Measurements from ENCODE around the gene PHACTR1.

Gene PHACTR1

DNA sequence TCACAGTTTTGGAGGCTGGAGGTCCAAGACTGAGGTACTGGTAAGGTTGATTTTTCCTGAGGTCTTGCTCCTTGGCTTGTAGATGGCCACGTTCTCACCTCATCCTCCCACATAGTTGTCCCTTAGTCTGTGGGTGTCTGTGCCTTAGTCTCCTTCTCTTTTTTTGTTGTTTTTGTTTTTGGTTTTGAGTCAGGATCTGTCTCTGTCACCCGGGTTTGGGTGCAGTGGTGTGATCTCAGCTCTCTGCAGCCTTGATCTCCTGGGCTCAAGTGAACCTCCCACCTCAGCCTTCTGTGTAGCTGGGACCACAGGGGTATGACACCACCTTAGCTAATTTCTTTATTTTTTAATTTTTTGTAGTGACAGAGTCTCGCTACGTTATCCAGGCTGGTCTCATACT lies 245.2 kb downstream of the PHACTR1 start:
- Histone ChIP-seq H3K4me1 (ENCODE audit: control insufficient read depth, insufficient read depth, low read length, unreplicated experiment) (no peaks in the 10 kb centered on the region), H3K4me3 (ENCODE audit: low read depth, low read length) (no peak overlapping the region), H3K27ac (ENCODE audit: low read depth, low read length) (no peak overlapping the region), H3K79me2 (ENCODE audit: control insufficient read depth, insufficient read depth, low read length, unreplicated experiment) (no peaks in the 10 kb centered on the region), H3K27me3 (ENCODE audit: insufficient read depth, low read length) (peaks cover 4% of the 10 kb centered on the region; the same call in 1 of the 2 replicates), H3K36me3 (ENCODE audit: insufficient read depth, low read length) (no peaks in the 10 kb centered on the region), H2AFZ (ENCODE audit: low read length, unreplicated experiment) (no peak overlapping the region)

GRCh38 chr6:12962529-12962928 lies 246.0 kb downstream of the PHACTR1 start:
- Histone ChIP-seq H3K4me1 (ENCODE audit: control insufficient read depth, insufficient read depth, low read length, unreplicated experiment) (no peaks in the 10 kb centered on the region), H2AFZ (ENCODE audit: low read length, unreplicated experiment) (no peak overlapping the region), H3K27me3 (ENCODE audit: insufficient read depth, low read length) (peaks cover 4% of the 10 kb centered on the region; the same call in 1 of the 2 replicates), H3K27ac (ENCODE audit: low read depth, low read length) (no peak overlapping the region), H3K79me2 (ENCODE audit: control insufficient read depth, insufficient read depth, low read length, unreplicated experiment) (no peaks in the 10 kb centered on the region), H3K4me3 (ENCODE audit: low read depth, low read length) (no peak overlapping the region), H3K36me3 (ENCODE audit: insufficient read depth, low read length) (no peaks in the 10 kb centered on the region)

DNA sequence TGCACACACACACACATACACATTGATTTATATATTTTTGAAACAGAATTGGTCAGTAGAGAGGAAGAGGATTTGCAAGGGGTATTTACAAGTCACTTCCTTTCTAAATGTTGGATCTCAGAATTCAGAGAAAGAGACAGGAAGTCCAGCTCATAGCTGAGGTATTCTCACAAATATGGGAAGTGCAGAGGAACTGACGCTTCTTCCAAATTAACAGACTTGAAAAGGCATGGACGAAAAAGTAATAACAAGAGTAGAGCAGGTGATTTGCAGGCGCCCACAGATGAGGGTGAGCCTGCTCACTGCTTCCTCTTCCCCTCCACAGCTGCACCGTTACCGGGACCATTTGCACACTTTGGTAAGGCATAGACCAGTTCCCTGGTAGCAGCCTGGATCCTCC lies 246.4 kb downstream of the PHACTR1 start:
- no peak overlapping the region for H3K4me3 ChIP-seq (ENCODE audit: low read depth, low read length)
- no peaks in the 10 kb centered on the region for H3K36me3 ChIP-seq (ENCODE audit: insufficient read depth, low read length)
- H3K79me2 ChIP-seq (ENCODE audit: control insufficient read depth, insufficient read depth, low read length, unreplicated experiment), result no peaks in the 10 kb centered on the region
- peaks cover 4% of the 10 kb centered on the region; the same call in 1 of the 2 replicates for H3K27me3 ChIP-seq (ENCODE audit: insufficient read depth, low read length)
- no peaks in the 10 kb centered on the region for H3K4me1 ChIP-seq (ENCODE audit: control insufficient read depth, insufficient read depth, low read length, unreplicated experiment)
- no peak overlapping the region for H3K27ac ChIP-seq (ENCODE audit: low read depth, low read length)
- H2AFZ ChIP-seq (ENCODE audit: low read length, unreplicated experiment), result no peak overlapping the region

DNA sequence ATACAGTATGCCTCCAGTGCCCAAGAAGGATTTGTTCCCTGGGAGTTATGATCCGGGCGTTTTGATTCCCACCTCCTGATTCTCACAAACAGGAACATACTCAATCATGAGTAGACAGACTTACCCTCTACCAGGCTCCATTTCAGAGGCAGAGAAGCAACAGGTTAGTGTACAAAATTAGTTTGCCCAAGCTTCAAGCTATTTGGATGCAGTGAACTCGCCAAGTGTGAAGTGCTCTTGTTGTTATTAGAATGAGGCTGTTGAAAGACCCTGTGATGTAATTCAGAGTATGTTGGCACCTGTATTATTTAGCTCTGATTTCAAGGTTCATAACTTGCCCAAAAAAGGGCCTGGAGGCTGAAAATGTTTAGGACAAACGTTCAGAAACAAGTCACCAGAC lies 247.0 kb downstream of the PHACTR1 start:
- H3K4me1 ChIP-seq (ENCODE audit: control insufficient read depth, insufficient read depth, low read length, unreplicated experiment), result no peaks in the 10 kb centered on the region
- no peak overlapping the region for H2AFZ ChIP-seq (ENCODE audit: low read length, unreplicated experiment)
- H3K27ac ChIP-seq (ENCODE audit: low read depth, low read length), result no peak overlapping the region
- no peaks in the 10 kb centered on the region for H3K36me3 ChIP-seq (ENCODE audit: insufficient read depth, low read length)
- H3K79me2 ChIP-seq (ENCODE audit: control insufficient read depth, insufficient read depth, low read length, unreplicated experiment), result no peaks in the 10 kb centered on the region
- peaks cover 4% of the 10 kb centered on the region; the same call in 1 of the 2 replicates for H3K27me3 ChIP-seq (ENCODE audit: insufficient read depth, low read length)
- no peak overlapping the region for H3K4me3 ChIP-seq (ENCODE audit: low read depth, low read length)

- Histone ChIP-seq H2AFZ (ENCODE audit: low read length, unreplicated experiment) (no peak overlapping the region), H3K36me3 (ENCODE audit: insufficient read depth, low read length) (no peaks in the 10 kb centered on the region), H3K4me1 (ENCODE audit: control insufficient read depth, insufficient read depth, low read length, unreplicated experiment) (no peaks in the 10 kb centered on the region), H3K4me3 (ENCODE audit: low read depth, low read length) (no peak overlapping the region), H3K27ac (ENCODE audit: low read depth, low read length) (no peak overlapping the region), H3K27me3 (ENCODE audit: insufficient read depth, low read length) (no peaks in the 10 kb centered on the region), H3K79me2 (ENCODE audit: control insufficient read depth, insufficient read depth, low read length, unreplicated experiment) (no peaks in the 10 kb centered on the region)
Observed at GRCh38 chr6:12967686-12968085, 251.1 kb downstream of the PHACTR1 start.

- H3K4me3 ChIP-seq (ENCODE audit: low read depth, low read length), result no peak overlapping the region
- no peaks in the 10 kb centered on the region for H3K79me2 ChIP-seq (ENCODE audit: control insufficient read depth, insufficient read depth, low read length, unreplicated experiment)
Observed at GRCh38 chr6:12968290-12968689, 251.7 kb downstream of the PHACTR1 start.

DNA sequence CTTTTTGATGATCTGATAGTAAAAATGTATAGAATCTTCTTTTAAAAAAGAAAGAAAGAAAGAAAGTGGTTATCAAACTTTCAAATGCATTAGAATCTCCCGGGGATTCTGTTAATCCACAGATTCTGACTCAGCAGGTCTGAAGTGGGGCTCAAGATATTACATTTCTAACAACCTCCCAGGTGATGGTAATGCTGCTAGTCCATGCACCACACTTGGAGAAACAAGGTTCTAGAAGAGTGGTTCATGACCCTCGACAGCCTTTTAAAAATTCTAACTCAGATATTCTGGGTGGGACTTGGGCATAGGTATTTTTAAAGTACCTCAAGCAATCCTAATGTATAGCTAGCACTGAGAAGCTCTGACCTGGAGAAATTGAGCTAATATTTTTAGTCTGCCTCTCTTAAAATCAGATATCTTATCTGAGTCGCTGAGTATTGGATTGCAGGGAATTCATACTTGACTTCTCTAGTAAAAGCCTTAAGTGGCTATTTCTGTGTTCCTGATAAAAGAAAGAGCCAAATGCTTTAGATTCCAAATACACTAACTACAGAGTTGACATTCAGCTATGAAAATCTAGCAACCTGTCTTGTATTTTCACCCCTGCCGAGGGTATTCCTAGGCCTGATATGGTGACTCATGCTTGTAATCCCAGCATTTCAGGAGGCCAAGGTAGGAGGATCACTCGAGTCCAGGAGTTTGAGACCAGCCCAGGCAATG lies 252.4 kb downstream of the PHACTR1 start:
- Histone ChIP-seq H3K4me3 (ENCODE audit: low read depth, low read length) (no peak overlapping the region), H3K4me1 (ENCODE audit: control insufficient read depth, insufficient read depth, low read length, unreplicated experiment) (no peaks in the 10 kb centered on the region), H3K27ac (ENCODE audit: low read depth, low read length) (no peak overlapping the region), H3K36me3 (ENCODE audit: insufficient read depth, low read length) (no peaks in the 10 kb centered on the region), H3K27me3 (ENCODE audit: insufficient read depth, low read length) (no peaks in the 10 kb centered on the region), H3K79me2 (ENCODE audit: control insufficient read depth, insufficient read depth, low read length, unreplicated experiment) (no peaks in the 10 kb centered on the region), H2AFZ (ENCODE audit: low read length, unreplicated experiment) (no peak overlapping the region)

More at GRCh38 chr6:12968290-12968689, 251.7 kb downstream of the PHACTR1 start:
- Histone ChIP-seq H3K27me3 (ENCODE audit: insufficient read depth, low read length) (no peaks in the 10 kb centered on the region), H3K4me1 (ENCODE audit: control insufficient read depth, insufficient read depth, low read length, unreplicated experiment) (no peaks in the 10 kb centered on the region), H3K36me3 (ENCODE audit: insufficient read depth, low read length) (no peaks in the 10 kb centered on the region), H2AFZ (ENCODE audit: low read length, unreplicated experiment) (no peak overlapping the region), H3K27ac (ENCODE audit: low read depth, low read length) (no peak overlapping the region)

DNA sequence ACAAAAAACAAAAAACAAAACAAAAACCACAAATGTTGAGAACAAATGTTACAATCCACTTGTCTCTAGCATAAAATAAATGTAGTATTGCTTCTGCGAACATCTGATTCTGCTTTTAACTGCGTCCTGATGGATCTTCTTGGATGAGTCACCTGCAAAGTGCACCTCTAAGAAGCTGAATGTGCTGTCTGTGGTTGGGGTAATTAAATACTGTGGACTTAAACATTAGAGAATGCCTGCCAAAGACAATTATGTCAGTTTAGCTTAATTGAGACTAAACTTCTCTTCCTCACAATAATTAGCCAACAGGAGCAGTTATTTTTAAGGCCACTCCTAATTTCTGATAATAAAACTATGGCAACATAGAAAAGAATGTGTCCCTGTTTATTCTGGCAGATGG lies 253.4 kb downstream of the PHACTR1 start:
- H3K27me3 ChIP-seq (ENCODE audit: insufficient read depth, low read length), result no peaks in the 10 kb centered on the region
- no peaks in the 10 kb centered on the region for H3K79me2 ChIP-seq (ENCODE audit: control insufficient read depth, insufficient read depth, low read length, unreplicated experiment)
- no peaks in the 10 kb centered on the region for H3K36me3 ChIP-seq (ENCODE audit: insufficient read depth, low read length)
- no peaks in the 10 kb centered on the region for H3K4me1 ChIP-seq (ENCODE audit: control insufficient read depth, insufficient read depth, low read length, unreplicated experiment)
- H2AFZ ChIP-seq (ENCODE audit: low read length, unreplicated experiment), result no peak overlapping the region
- no peak overlapping the region for H3K4me3 ChIP-seq (ENCODE audit: low read depth, low read length)
- H3K27ac ChIP-seq (ENCODE audit: low read depth, low read length), result no peak overlapping the region

DNA sequence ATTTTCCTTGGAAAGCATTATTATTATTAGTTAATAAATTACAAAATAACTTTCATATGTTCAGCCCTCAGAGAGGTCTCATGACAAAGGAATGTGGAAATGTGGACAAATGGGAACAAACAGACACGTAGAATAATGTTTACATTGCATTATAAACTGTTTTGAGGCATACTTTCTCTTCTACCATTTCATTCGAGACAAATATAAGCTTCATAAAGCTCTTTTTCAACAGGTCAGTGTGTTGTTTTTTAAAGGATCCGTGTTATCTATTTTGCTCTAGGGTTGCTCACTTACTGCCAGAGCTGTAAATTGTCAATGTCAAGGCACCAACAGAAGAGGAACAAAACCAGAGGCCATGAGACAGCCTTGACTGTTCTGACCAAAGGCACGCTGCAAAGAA lies 256.8 kb downstream of the PHACTR1 start:
- Histone ChIP-seq H3K4me3 (ENCODE audit: low read depth, low read length) (no peak overlapping the region), H3K27ac (ENCODE audit: low read depth, low read length) (no peak overlapping the region)

DNA sequence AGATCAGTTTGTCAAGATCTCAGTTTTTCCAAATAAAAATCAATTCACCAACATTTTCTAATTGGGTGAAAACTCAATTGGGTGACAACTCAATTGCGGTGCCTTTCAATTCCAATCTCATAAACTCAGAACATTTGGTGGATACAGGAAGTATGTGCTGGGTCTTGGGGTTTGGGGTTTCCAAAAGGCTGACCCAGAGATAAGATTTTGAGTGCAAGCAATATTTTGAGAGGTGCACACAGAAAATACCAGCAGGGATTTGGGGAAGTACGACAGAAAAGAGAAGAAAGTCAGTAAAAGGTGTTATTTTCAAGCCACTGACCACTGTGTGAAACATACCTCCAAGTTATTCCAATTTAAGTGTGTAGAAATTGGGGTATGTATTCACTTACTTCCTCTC lies 258.0 kb downstream of the PHACTR1 start:
- Histone ChIP-seq H3K79me2 (ENCODE audit: control insufficient read depth, insufficient read depth, low read length, unreplicated experiment) (no peaks in the 10 kb centered on the region), H2AFZ (ENCODE audit: low read length, unreplicated experiment) (no peak overlapping the region), H3K4me3 (ENCODE audit: low read depth, low read length) (no peak overlapping the region), H3K27ac (ENCODE audit: low read depth, low read length) (no peak overlapping the region), H3K27me3 (ENCODE audit: insufficient read depth, low read length) (no peaks in the 10 kb centered on the region), H3K36me3 (ENCODE audit: insufficient read depth, low read length) (no peaks in the 10 kb centered on the region), H3K4me1 (ENCODE audit: control insufficient read depth, insufficient read depth, low read length, unreplicated experiment) (no peaks in the 10 kb centered on the region)

More for the DNA sequence above, 256.8 kb downstream of the PHACTR1 start:
- H3K79me2 ChIP-seq (ENCODE audit: control insufficient read depth, insufficient read depth, low read length, unreplicated experiment), result no peaks in the 10 kb centered on the region
- no peaks in the 10 kb centered on the region for H3K36me3 ChIP-seq (ENCODE audit: insufficient read depth, low read length)
- H3K4me1 ChIP-seq (ENCODE audit: control insufficient read depth, insufficient read depth, low read length, unreplicated experiment), result no peaks in the 10 kb centered on the region
- H3K27me3 ChIP-seq (ENCODE audit: insufficient read depth, low read length), result no peaks in the 10 kb centered on the region
- H2AFZ ChIP-seq (ENCODE audit: low read length, unreplicated experiment), result no peak overlapping the region

GRCh38 chr6:12976366-12976765 lies 259.8 kb downstream of the PHACTR1 start:
- no peaks in the 10 kb centered on the region for H3K36me3 ChIP-seq (ENCODE audit: insufficient read depth, low read length)
- H2AFZ ChIP-seq (ENCODE audit: low read length, unreplicated experiment), result no peak overlapping the region
- no peaks in the 10 kb centered on the region for H3K79me2 ChIP-seq (ENCODE audit: control insufficient read depth, insufficient read depth, low read length, unreplicated experiment)
- no peaks in the 10 kb centered on the region for H3K27me3 ChIP-seq (ENCODE audit: insufficient read depth, low read length)
- H3K27ac ChIP-seq (ENCODE audit: low read depth, low read length), result no peak overlapping the region
- no peaks in the 10 kb centered on the region for H3K4me1 ChIP-seq (ENCODE audit: control insufficient read depth, insufficient read depth, low read length, unreplicated experiment)
- no peak overlapping the region for H3K4me3 ChIP-seq (ENCODE audit: low read depth, low read length)

Data from ACC112 (cell line).